HG03175 (cell line): ENCODE results near the gene EVC.

ENCODE experiments used
- ATAC-seq: cut with Tn5 transposase; IDR thresholded peaks from one replicate; pipeline ENCODE4 v1.9.1; 2021; ENCODE audit warnings: mild to moderate bottlenecking, moderate library complexity; ENCODE audit not compliant: unreplicated experiment

EVC gene

DNA sequence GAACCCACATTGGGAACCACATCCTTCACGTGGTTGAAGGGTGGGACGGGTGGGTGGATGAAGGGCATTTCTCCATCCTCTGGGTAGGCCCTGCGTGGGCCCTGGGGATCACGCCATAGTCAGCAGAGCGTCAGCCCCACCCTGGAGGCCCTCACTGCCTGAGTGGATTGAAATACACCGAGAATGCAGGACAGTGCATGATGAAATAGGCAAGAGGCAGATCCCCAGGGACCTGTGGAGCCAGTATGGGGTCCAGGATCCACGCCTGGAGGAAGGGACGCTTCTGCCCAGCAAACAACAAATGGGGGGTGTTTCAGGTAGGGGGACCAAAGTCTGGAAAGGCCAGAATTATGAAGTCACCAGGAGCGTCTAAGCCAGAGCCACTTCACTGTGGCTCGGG, 19.4 kb downstream of the EVC start:
- ATAC-seq = no peak

DNA sequence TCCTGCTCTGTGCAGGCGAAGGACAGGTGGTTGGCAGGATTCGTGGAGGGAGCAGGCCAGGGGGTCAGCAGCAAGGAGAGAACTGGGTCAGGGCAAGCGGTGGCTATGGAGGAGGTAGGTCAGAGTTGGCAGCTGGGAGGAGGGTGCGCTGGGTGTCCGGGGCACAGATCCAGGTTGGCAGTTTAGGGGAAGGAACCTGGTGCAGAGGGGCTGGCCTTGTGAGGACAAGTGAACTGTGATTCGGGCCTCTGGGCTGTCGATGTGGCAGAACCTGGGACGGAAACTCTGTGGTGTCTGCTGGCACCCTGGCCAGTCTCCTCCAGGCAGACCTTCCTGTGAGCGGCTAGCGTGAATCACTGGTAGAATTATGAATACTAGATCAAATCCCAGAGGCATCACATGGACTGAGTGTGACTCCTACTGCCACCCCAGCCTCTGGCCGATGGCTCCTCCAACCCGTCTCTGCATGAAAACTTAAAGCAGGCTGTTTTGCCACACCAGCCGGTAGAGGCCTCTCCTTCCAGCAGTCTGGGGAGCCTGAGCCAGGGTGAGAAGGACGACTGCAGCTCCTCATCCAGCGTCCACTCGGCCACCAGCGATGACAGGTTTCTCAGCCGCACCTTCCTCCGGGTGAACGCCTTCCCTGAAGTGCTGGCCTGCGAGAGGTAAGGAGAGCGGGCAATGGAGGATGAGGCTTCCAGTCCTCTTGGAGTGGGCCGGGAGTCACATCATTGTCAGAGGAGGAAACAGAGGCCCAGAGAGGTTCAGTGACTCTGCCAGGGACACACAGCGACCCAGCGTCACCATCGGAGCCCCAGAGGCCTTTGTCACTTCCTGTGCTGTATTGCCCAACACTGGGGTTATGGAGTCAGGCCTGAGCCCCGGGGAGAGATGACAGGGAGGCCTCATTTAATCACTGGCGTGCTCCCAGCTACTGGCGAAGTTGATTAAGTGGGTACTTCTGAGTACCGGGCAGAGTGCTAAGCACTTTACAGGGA, 20.3 kb downstream of the EVC start:
- ATAC-seq = no peak

DNA sequence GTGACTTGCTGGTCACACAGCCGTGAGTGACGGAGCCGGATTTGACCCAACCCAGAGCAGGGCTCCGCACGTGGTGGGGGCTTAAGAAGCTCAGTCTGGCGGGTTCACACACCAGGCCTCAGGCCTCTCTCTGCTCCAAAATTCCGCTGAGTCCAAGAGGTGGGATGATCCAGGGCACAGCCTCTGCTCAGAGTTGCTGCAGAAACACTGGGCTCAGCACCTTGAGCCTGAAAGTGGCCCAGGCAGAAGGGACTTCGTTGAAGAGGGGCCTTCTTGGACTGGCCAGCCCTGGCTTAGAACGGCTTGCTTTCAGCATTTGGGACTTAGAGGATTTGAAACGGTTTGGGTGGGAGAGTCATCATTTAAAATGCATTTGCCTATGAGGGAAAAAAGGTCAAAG, 21.2 kb downstream of the EVC start:
- no peak for ATAC-seq

DNA sequence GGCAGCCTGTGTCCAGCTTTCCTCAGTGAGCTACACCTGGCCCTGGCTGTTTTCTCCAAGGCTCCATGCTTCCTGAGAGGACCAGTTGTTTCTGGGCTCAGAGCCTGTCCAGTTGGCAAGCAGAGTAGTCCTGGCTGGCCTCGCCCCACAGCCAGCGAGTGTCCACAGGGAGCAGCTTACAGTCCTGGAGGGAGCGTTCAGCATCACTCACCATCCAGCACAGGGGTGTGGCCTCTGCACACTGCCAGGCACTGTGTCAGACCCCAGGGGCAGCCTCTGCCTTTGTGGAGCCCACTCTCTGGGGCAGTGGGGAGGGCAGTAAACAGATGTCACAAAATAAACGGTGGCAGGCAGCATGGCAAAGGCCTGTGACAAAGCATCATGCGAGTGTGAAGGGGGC, 23.9 kb downstream of the EVC start:
- ATAC-seq = no peak

DNA sequence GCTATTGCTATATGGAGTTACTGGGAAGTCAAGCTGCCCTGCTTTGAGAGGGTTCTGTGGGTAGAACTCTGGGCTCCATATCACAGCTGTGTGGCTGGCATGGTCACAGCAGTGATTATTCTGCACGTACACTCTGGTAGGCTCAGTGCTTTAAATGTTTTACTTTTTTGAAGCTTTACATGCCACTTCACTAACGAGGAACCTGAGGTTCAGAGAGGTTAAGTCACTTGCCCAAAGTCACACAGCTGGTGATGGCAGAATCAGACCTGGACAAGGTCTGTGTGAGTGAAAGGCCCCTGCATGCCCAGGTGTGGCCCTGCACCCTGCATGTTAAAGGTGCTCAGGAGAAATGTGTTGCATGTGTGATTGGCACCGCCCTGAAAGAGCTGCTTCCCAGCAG, 24.5 kb downstream of the EVC start:
- no peak for ATAC-seq

DNA sequence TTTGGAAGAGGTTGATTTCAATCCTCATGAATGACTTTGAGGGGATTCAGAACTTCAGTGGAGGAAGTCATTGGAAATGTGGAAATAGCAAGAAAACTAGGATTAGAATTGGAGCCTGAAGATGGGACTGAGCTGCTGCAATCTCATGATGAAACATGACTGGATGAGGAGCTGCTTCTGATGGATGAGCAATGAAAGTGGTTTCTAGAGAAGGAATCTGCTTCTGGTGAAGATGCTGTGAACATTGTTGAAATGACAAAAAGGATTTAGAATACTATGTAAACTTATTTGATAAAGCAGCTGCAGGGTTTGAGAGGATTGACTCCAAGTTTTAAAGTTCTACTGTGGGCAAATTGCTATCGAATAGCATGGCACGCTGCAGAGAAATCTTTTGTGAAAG, 27.1 kb downstream of the EVC start:
- no peak for ATAC-seq

DNA sequence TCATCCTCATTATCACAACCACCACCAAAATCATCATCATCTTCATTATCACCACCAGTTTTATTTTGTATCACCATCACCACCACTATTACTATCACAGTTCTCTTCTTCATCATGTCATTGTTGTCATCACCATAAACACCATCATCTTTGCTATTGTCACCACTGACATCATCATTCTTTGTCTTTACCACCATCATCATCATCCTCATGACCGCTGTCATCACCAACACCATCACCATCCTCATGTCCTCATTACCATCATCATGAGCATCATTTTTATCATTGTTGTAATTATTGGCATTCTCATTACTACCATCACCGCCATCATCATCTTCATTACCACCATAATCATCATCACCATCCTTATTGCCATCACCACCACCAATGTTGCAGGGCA, 31.4 kb downstream of the EVC start:
- ATAC-seq = no peak

DNA sequence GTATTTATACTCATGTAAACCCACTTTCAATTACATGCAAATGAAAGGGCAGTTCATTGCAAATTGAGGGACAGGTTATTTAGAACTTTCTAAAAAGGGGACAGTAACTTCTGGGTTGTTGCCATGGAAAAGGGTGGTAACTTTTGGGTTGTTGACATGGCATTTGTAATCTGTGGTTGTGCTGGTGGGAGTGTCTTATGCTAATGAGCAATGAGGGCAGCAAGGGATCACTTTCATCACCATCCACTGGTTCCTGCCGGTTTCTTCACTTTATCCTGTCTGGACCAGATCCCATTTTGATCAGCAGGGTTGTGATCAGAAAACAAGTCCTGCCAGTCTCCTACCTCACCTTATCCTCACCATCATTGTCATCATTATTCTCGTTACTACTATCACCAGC, 32.0 kb downstream of the EVC start:
- no peak for ATAC-seq

DNA sequence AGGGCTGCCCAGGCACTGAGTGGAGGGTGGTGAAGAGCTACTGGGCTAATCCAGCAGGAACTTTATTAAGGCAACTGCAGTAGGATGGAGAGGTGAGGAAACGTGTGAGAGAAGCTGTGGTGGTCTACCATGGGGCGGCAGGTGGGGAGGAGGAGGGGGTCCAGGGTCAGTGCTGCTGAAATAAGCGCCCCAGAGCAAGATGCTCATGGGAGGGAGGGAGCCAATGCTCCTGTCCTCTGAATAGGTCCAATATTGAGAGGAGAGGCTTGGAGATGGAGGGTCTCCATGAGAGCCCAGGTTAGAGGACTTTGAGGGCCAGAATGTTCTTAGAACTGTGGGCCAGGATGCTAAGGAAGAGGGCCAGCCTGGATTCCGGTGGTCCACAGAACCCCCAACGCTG, 35.2 kb downstream of the EVC start:
- ATAC-seq = no peak

DNA sequence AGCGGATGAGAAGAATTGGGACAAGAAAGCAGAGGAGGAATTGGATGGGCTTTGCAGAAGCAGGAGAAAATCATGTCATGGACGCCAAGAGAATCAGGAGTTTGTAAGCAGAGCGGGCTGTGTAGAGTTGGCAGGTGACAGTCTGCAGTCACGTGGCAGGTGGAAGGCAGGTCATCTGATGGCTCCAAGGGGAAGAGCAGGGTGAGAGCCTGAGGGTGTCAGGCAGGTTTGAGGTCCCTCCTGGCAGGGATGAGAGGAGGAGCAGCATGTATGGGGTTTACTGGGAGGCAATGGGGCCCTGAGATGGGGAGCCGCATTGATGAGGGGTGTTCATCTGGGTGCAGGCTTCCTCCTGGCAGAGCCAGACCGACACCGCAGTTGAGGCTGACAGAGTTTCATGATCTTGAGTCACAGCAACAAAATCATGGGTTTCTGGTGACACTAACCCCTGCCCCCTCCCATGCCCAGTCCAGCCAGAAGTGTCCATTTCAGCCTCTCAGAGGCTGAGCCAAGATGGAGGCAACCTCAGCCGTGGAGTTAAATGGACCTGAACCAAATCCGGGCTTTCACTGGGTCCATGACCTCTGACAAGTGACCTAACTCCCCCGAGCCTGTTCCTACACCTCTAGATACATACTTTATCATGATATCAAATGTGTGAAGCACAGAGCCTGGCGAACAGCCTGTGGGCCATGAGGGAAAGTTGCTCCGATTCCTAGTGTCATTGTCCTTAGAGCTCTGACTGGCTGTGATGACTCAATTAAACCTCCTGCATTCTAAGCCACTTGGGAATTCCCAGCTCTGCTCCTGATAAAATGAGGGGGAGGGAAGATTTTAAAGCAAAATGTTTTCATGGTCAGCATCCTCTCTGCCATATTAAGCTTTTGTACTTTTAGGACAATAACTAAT, 36.1 kb downstream of the EVC start:
- ATAC-seq = no peak

DNA sequence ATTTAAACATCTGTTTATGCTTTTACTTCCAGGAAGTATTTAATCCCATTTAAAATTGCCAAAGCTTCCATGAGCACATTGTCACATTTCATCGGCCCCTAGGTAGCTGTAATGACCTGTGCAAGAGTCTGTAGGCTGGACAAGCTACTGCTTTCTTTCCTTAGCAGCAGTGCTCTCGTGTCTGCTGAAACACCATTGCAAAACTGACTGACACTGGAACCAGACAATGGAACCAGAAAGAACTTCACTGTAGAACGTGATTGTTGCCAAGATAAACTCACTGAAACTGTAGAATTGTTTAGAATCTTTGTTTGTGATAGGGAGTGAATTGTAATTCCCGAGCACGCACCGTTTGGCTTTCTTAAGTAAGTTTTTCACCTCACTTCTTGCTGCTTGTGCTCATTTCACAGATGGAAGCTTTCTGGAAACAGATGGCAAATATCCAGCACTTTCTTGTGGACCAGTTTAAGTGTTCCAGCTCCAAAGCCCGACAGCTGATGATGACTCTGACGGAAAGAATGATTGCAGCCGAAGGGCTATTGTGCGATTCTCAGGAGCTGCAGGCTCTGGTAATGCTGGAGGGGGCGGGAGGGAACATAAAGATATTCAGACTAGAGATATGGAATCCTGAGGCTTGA, 36.9 kb downstream of the EVC start:
- no peak for ATAC-seq

DNA sequence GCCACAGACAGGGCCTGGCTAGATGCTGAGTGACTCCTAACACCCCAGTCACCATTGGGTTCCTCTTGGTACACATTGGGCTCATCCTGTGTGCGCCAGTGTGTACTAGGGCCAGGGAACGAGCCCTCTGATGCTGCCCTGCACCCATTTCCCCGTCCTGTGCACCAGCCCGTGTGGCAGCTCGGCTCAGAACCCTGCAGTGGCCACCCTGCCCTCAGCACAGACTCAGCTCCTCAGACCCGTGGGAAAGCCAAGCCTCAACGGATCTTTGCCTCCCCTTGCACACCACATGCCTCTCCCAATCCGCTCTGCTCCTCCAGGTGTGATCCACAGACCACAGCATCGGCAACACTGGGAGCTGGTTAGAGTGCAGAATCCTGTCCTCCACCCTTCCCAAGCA, 38.6 kb downstream of the EVC start:
- ATAC-seq = no peak

DNA sequence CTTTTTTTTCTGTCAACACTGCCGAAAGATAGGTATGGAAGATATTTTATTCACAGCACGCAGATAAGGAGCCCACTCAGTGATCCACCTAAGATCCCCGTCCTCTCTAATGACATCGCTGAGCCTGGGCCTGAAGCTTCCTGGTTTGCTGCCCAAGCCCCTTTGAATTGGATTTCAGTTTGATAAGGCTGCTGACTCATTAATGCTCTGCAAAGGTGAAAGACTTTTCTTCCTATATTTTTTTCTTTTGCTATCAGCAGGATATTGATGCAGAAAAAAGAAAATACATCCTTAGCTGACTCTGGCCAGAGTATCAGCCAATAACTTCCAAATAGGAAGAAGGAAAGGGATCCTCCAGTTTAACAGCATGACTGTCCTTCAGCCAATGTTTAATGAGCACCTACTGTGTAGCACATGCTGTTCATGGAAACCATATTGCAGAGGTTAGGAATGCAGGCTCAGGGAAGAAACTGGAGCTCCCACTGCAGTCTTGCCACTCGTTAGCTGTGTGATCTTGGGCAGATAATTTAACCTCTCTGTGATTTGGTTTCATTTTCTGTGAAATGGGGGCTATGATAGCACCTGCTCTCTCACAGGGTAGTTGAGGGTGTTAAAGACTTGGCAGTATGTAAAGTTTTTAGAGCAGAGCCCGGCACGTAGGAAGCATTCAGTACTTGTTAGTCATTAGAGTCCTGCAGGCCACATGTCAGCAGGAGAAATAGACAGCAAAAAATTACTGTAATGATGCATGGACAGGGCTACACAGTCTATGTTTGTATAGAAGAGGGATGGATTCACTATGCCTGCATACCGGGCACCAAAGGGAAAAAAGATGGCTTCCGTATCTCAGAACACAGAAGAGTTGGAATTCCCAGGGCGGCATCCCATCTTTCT, 39.3 kb downstream of the EVC start:
- no peak for ATAC-seq

DNA sequence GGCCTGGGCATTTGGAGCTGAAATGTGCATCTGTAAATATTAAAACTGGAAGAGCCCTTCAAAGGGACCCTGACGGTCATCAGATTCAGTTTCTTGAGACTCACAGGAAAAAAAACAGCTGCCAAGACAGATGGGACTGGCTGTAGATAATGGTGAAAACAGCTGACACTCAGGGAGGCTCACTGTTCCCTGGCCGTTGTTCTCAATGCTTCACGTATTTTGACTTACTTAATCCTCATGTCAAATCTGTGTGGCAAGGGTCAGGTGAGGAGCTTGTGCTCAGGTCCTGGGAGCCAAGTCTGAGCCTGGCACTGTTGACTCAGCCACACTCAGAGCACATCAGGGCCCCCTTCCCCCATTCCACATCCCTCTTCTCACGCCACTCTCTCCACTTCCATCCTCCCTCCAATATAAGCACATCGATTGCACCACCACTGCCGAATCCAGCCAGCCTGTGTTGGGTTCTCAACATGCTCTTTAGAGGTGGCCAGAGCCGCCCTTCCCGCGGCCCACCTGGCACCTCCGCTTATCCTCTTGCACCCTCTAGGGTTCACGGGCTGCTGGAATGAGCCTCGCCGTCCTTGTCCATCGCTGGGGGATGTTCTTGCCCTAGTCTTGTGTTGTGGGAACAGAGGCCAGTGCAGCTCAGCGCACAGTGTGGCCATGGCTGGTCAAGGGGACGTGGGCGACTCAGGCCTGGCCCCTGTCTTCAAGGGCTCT, 40.1 kb downstream of the EVC start:
- no peak for ATAC-seq

DNA sequence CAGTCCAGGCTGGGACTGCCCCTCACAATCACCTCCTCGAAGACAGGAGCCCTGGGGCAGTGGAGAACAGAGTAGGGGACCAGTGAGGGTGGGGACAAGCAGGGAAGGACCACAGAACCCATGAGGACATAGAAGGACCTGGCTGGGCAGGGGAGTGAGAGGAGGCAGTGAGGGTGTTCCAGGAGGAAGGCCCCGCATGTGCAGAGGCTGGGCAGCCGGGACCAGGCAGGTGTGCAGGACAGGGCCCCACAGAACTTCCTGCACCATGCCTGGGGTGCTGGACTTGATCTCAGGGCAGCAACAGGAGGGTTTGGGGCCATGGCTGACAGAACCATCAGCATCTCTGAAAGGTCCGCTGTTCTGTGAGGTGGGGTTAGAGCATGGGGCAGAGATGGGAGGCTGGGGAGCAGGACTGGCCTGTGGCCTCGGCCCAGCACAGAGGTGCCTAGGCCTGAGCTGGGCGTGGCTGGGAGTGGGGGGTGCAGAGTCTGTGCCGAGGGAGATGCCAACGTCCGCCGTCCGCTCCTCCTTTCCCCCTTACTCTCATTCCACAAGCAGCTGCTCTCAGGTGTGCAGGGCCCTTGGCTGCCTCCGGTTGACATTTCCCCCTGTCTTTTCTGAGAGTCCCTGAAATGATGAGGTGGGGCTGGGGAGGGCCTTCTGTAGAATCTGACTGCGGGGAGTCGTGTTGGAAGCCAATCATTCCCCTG, 40.8 kb downstream of the EVC start:
- no peak for ATAC-seq

DNA sequence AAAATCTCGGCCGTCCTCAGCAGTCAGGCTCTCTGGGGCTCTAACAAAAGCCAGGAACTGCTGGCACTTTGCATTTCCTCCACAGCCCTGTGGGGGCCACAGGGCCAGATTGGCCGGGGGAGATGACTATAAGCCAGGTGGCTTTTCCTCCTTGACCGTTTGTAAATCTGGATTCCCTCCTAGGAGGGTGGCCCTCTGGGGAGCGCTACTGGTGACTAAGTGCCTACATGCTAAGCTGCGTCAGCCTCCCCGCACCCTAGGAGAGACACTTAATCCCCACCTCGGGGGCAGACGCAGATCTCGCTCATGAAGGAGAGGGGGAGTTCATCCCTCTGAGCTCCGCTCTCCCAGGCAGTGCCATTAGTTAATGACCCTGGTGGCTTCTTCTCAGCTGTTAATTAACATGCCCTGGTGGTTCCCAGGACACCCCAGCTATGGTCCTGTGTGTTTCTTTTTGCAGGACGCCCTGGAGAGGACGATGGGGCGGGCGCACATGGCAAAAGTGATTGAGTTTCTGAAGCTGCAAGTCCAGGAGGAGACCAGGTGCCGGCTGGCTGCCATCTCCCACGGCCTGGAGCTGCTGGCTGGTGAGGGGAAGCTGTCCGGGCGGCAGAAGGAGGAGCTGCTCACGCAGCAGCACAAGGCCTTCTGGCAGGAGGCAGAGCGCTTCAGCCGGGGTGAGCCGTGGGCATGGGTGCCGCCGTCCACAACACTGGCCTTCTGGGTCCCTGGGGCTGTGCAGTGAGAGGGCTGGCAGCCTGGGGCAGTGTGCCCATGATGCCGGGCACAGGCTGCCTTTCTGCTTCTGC, 41.6 kb downstream of the EVC start:
- no peak for ATAC-seq

DNA sequence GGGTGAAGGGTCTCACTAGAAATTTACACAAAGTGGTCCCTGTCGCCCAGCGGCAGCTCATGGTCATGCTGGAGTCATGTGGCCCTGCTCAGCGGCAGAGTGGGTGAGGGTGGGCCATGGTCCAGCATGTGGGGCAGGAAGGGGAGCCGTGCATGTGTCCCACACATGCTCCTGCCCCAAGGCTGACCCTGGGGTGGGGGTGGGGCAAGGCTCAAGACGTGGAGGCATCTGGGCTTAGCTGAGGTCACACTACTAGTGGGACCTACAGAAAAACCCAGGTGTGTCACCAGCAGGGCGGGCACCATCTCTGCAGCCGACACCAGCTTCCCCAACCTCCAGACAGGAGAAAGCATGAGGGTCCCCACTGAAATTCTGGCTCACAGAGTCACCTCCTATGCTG, 42.4 kb downstream of the EVC start:
- ATAC-seq = no peak
